GM06990 (cell line): ENCODE measurements around the gene SPTLC3.

Experiments used
- DNase-seq: peaks from one replicate; pipeline ENCODE4 v3.0.0-alpha.2; 2011; ENCODE audit not compliant: insufficient read length; ENCODE audit errors: extremely low read depth
- H3K27me3 ChIP-seq: replicated peaks from 2 replicates; pipeline ENCODE4 v1.6.0; 2011; ENCODE audit warnings: low read length; ENCODE audit not compliant: control insufficient read depth, insufficient read depth
- H3K36me3 ChIP-seq: 2 replicates; pipeline ENCODE4 v1.5.1; 2011; ENCODE audit warnings: low read length; ENCODE audit not compliant: control insufficient read depth, insufficient read depth
- H3K4me3 ChIP-seq: replicated peaks from 2 replicates; pipeline ENCODE4 v1.5.1; 2011; ENCODE audit warnings: low read depth, mild to moderate bottlenecking, control low read depth, low read length
- TF ChIP-seq, protein P1 (sequence below): IDR thresholded peaks from 2 replicates; pipeline ENCODE4 v1.5.1; 2011; ENCODE audit warnings: low read length, control low read depth, mild to moderate bottlenecking, inconsistent platforms; ENCODE audit not compliant: insufficient read depth, poor library complexity, severe bottlenecking

The SPTLC3 gene

DNA sequence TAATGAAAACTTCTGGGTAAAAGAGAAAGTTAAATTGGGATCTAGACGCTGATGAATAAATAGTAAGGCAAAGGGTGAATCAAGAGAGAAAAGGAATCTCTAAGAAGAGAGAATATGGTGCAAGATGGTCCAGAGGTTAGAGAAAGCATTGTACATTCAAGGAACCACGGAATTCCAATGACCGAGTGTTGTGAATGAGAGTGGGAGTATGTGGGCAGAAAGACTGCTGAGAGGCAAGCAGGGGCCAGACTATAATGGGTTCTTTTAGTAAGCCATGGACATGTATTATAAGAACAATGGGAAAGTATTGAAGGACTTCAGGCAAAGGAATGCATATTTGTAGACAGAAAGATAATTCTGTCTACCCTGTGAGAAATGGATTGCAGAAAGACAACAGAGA, 45.2 kb downstream of the SPTLC3 start:
- H3K27me3 ChIP-seq = no peaks in the 10 kb centered on the region; the same call in 1 of the 2 replicates
- TF ChIP-seq, protein P1, sequence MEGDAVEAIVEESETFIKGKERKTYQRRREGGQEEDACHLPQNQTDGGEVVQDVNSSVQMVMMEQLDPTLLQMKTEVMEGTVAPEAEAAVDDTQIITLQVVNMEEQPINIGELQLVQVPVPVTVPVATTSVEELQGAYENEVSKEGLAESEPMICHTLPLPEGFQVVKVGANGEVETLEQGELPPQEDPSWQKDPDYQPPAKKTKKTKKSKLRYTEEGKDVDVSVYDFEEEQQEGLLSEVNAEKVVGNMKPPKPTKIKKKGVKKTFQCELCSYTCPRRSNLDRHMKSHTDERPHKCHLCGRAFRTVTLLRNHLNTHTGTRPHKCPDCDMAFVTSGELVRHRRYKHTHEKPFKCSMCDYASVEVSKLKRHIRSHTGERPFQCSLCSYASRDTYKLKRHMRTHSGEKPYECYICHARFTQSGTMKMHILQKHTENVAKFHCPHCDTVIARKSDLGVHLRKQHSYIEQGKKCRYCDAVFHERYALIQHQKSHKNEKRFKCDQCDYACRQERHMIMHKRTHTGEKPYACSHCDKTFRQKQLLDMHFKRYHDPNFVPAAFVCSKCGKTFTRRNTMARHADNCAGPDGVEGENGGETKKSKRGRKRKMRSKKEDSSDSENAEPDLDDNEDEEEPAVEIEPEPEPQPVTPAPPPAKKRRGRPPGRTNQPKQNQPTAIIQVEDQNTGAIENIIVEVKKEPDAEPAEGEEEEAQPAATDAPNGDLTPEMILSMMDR = no peak
- no peak overlapping the region for H3K4me3 ChIP-seq
- H3K36me3 ChIP-seq = no peaks in the 10 kb centered on the region
- no peak for DNase-seq

GRCh38 chr20:13058666-13059389, 50.1 kb downstream of the SPTLC3 start:
- H3K27me3 ChIP-seq = no peaks in the 10 kb centered on the region; the same call in 1 of the 2 replicates
- no peaks in the 10 kb centered on the region for H3K36me3 ChIP-seq
- no peak for DNase-seq
- TF ChIP-seq, protein P1 = no peak
- no peak overlapping the region for H3K4me3 ChIP-seq

DNA sequence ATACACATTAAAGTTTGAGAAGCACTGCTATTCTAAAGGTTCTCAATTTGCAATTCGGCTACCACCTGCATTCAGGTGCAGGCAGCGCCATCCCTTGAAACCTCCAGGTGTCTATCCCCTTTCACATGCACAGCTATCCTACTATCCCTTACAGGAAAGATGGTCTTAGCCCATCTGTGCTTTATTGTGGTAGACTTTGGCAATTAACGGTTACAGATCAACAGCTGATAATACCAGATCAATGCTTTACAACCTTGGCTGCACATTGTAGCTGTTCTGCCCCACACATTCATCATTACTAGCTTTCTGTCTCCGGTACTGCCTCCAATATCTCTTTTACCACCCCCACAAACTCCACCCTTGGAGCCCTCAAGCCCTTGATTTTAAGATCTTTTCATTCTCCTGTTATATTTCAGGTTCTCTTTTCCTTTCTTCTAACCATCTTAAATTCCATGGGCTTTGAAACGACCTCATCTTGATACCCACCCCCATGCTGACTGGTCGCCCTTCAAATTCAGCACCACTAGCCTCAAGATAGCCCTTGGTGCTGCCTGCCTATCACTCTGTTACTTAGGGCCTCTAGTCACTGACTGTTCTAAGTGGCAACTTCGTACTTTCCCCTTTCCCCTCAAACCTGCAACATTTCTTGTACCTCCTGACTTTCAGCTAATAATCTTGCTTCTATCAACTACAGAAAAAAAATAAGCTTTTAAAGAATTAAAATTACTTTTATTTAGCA, 50.8 kb downstream of the SPTLC3 start:
- H3K36me3 ChIP-seq = no peaks in the 10 kb centered on the region
- no peaks in the 10 kb centered on the region; the same call in 1 of the 2 replicates for H3K27me3 ChIP-seq
- TF ChIP-seq, protein P1 = no peak
- no peak for DNase-seq
- H3K4me3 ChIP-seq = no peak overlapping the region

GRCh38 chr20:13060327-13060726, 51.6 kb downstream of the SPTLC3 start:
- no peaks in the 10 kb centered on the region for H3K36me3 ChIP-seq
- no peak for DNase-seq
- TF ChIP-seq, protein P1 = no peak
- no peaks in the 10 kb centered on the region for H3K27me3 ChIP-seq
- H3K4me3 ChIP-seq = no peak overlapping the region

GRCh38 chr20:13061381-13061780, 52.6 kb downstream of the SPTLC3 start:
- Histone ChIP-seq H3K4me3 (no peak overlapping the region), H3K27me3 (no peaks in the 10 kb centered on the region), H3K36me3 (no peaks in the 10 kb centered on the region)
- DNase-seq = no peak
- TF ChIP-seq, protein P1 = no peak
